Activated naive CD4-positive, alpha-beta T cell treated with Interleukin-2 at 50 U/mL for 16 hours (primary cell): Measurements from ENCODE around the gene GUCA1A.
"Not testable (repeated sequence)": the region's sequence is repeated elsewhere in the genome, so short reads cannot be mapped to it uniquely, and the experiment has no call there.

Source experiments
- DNase-seq: peaks from one replicate; pipeline ENCODE4 v3.0.0-alpha.2; 2020

GUCA1A gene

DNA sequence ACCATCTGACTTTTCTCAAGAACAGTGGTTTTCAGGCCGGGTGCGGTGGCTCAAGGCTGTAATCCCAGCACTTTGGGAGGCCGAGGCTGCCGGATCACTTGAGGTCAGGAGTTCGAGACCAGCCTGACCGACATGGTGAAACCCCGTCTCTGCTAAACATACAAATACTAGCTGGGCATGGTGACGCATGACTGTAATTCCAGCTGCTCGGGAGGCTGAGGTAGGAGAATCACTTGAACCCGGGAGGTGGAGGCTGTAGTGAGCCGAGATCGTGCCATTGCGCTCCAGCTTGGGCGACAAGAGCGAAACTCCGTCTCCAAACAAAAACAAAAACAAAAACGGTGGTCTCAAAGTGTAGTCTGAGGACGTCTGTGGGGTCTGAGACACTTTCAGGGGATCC lies 43.3 kb downstream of the GUCA1A start:
- DNase-seq = not testable (repeated sequence)

DNA sequence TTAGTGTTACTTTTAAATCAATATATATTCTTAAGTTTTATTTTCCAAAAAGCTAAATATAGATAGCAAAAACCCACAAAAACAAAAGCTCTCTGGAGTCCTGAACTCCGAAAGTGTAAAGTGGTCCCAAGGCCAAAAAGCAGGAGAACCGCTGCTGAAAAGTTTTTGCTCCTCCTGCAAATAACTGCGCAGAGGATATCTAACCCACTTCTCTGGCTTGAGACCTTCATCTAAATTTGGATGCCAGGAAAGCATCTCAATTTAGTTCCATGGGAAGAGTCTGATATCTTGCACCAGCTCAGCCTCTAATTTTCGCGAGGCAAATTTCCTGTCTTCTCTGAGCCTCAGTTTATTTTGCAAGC lies 44.0 kb downstream of the GUCA1A start:
- DNase-seq = no peak

DNA sequence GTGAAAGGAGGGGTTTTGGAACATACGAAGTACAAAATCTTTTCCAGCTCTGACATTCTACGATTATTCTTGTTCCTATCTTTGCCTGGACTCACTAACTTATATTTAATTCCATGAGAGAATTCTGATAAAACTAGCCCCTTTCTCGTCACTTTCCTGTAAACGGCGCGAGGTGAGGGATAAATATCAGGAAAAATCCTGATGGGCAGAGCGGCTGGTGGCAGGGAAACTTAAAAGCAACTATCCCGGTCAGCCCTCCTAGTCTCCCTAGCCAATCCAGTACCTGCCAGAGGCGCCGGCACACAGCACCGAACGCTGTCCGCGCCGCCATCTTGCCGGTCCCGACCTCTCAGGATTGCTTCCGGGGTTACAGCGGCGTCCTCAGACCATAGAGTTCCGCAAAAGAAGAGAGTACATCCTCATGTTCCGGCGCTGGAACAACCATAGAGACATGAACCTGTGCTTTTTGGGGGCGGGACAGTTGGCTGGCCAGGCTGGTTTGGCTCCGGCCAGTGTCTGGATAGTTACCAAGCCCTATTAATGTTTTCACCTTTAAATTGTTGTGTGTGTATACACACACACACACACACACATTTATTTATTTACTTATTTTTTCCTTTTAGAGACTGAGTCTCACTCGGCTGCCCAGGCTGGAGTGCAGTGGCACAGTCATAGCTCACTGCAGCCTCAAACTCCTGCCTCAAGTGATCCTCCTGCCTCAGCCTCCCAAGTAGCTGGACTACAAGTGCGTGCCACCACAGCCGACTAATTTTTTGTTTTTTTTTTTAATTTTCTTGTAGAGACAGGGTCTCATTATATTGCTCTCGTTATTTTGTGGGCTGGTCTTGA lies 44.6 kb downstream of the GUCA1A start, which contains the start of gene MRPS10:
MRPS10 (minus strand) TSS at position 343 of the 849 bp plus-strand sequence; CDS start at position 331, 12 bp downstream.
- DNase-seq = peak; percentile 91

DNA sequence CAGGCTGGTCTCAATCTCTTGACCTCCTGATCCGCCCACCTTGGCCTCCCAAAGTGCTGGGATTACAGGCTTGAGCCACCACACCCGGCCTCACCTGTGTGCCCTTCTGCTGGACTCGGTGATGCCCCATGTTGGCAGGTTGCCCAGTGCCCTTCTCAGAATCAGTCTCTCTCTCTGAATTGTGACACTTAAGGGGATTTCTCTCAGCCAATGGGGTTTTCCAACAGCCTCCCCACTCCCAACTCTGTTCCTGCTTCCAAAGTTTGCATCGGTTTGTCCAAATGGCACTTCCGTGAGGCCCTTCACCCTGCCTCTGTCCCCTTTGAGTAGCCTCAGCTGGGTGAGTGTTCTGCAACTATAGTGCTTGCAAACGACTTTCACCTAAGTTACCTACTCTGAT lies 47.6 kb downstream of the GUCA1A start:
- no peak for DNase-seq

DNA sequence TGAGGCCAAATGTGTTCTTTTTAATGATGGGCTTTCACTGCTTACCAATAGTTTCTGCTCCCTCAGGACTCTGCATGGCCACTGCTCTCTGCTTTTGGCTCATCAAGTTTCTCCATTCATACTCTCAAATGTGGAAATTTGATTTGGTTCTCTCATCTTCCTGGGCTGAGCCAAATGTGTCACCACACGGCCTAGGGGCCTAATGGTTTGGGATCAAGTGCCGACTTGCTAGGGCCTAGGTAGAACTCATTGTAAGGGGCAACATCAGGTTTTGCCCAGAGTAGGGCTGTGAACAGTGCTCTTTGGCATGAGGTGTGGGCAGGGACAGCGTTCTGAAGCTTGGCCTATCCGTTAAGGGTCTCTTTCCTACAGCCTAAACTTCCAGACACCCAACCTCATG lies 48.4 kb downstream of the GUCA1A start:
- no peak for DNase-seq

DNA sequence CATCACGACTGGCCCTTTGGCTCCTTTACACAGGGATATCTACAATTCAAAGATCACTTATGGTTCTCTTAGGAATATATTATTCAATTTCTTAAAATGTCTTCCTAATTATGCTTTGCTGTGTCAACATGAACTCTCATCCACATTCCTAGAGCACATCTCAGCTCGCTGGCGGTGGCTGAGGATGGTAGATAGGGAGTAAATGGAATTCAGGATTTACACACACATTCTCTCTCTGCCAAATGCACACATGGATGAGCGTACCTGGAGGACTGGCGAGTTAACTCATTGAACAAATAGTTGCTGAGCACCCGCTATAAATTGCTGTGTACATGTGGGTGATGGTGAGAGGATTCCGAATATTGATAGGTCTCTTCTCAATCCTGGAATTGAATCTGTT lies 49.3 kb downstream of the GUCA1A start:
- no peak for DNase-seq

DNA sequence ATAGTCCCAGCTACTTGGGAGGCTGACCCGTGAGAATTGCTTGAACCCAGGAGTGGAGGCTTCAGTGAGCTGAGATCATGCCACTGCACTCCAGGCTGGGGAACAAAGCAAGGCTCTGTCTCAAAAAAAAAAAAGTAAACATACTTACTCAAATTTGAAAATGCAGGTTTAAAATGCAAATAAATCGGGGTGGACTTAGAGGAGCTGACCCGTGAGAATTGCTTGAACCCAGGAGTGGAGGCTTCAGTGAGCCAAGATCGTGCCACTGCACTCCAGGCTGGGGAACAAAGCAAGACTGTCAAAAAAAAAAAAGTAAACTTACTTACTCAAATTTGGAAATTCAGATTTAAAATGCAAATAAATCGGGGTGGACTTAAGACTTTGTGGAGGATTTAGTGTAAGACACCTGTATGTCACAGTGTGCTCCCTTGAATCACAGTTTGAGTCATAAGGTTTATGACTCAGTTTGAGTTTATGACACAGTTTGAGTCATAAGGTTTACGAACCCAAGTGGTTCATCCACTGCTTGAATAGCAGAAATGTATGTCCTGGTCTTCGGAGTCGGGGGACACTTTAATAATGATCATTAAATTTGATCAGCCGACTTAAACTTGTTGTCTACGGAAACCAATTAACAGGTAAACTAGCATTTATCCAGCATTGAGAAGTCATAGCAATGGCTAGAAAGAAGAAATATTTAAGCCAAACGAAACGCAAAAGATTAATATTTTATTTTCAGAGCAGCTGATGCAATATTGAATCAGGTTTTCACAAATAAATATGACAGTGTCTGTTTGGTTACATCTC lies 51.3 kb downstream of the GUCA1A start:
- DNase-seq = peak; percentile 13

DNA sequence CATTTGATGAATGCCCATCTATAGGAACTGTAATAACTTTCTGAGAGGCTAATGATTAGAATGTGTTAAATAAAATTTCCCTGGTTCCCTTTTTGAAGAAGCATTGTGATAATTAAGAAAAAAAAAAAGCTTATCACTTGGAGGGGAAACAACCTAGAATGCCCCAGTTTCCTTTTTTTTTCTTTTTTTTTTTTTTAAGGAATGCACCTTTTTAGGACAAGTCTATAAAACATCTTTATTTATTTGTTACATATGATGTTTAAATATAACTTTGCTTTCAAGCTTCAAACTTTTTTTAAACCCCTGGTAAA lies 51.8 kb downstream of the GUCA1A start:
- no peak for DNase-seq

DNA sequence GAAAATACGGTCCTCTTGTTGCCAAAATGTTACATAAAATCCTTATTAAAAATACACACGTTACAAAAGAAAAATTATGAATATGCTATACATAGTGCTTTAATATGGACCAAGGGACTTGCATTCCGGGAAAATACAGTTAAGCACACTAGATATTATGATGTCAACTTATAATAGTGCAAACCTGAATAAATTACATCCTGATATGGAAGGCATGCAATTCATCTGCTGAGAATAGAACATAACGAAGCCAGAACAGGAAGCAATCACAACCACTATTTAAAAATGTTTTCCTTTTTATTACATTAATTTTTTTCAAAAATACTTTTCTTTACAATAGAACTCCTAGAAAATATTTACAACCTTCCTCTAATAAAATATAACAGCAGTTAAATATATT lies 52.3 kb downstream of the GUCA1A start:
- no peak for DNase-seq

DNA sequence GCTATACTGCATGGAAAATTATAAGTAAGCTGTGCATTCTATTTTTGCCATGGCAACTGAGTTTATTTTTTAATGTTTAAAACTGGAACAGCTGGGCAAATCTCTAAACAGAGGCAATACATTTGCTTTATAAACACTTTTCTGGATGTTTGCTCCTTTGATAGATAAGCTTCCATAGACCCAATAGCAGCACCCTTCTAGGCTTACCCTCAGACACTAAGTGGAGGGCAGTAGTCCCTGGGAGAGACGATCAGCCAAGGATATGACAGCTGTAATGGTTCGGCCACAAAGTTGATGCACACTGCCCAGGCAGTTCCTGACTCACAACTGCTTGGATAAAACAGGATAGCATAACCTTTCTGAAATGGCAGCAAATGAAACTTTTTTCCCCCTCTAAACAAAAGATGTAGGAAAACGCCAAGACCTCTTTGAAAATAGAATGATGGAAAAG lies 53.0 kb downstream of the GUCA1A start:
- no peak for DNase-seq

DNA sequence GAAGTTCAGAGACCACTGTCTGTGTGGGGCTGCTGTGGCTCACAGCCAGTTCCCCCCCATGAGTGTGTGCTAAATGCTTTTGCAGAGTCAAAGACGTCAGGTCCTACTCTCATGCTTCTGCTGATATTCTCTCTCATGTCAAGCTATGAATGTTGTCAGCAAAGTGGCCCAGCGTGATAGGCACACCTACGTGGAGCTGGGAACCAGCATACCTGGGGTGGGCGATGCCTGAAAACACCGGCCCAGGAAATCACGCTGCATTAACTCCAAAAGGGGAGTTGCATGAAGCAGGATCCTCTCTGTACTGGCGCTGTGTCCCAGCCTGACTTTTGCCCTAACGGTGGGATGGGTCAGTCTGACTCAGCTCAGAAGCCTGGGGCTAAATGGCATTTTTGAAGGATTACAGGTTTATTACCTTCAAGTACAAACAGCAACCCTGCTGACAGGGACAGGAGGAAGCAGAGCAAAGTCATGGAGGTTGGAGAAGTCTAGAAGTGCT lies 53.5 kb downstream of the GUCA1A start:
- no peak for DNase-seq

DNA sequence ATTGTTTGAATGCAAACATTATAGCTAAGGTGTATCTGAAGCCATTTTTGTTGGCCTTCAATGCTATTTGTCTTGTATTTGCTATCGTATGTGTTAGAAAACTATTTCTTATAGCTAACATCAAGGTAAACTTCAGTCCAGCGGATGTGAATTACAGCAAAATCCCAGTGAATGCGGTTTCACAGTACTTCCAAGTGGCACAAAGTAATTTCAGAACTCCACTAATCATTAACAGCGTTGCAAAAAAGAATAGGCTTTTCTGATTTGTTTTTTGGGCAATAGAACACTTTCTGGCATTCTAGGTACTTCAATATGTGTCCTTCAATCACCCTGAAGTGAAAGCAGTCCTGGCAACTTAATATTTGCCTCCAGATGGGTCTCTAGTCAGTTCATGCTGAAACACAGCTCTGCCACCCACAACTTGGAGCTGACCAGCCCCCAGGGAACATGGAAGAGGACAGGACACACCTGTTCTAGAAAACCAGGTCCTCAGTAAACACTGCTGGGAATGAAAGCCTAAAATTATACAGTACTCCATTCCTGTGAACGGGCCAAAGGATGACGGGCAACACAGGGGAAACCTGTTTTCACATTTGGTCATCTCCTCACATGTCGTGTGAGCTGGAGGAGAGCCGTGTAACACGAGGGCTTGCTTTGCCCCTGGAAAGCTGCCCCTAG lies 54.1 kb downstream of the GUCA1A start:
- no peak for DNase-seq

DNA sequence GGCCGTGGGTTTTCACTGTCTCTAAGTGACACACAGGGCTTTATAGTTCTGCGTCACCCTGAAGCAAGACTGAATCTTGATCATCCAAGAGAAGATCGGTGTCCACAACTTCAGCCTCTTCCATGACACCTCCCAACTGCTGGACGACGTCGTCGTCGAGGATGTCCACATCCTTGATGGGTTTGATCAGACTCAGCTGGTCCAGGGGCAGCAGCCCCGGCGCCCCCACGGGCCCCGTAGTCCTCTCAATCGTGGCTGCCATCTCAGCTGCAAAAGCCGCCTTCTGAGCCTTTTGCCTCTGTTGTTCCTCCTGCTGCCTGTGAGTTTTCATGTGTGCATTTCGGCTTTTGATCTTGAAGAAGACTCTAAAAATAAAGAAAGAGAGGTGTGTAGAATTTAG lies 55.1 kb downstream of the GUCA1A start:
- no peak for DNase-seq
